H1 (cell line): ENCODE data around the gene EPHB1. TPM values are rescaled to one million over a fixed set of nuclear protein-coding genes. Genes with fewer than 3 reads are reported as not detected.

Experiments used
- CTCF ChIA-PET: fragments of 300-600 bp; sonication (Branson Sonifier 250); formaldehyde crosslinking; loops from one replicate; lab custom pipeline; 2021; ENCODE audit not compliant: partially characterized antibody; lab: Charles Lee
- POLR2A ChIA-PET: fragments of 300-600 bp; sonication (Branson Sonifier 250); formaldehyde crosslinking; loops from one replicate; lab custom pipeline; 2021; ENCODE audit warnings: inconsistent platforms; ENCODE audit not compliant: partially characterized antibody; lab: Charles Lee
- DNase-seq, 2 experiments: peaks; one replicate each; pipeline versions ENCODE4 v3.0.0 to v3.0.0-alpha.2; 2010 to 2022; ENCODE audit warnings: low spot score in 2 of 2, low read depth in 1 of 2, mixed read lengths in 1 of 2
- FAIRE-seq: peaks from 2 replicates; lab custom pipeline; 2011; peaks lifted over from hg19 to GRCh38; lab: Jason Lieb, UNC
- H2AFZ ChIP-seq: 2 replicates; pipeline ENCODE4 v1.8.1; 2012; ENCODE audit warnings: low read length, inconsistent platforms
- H2AK5ac ChIP-seq: 2 replicates; pipeline ENCODE4 v1.6.1; 2013; ENCODE audit warnings: low read depth, low read length
- H2BK120ac ChIP-seq: replicated peaks from 2 replicates; pipeline ENCODE3; 2013; ENCODE audit warnings: low read depth, low read length, inconsistent platforms
- H2BK12ac ChIP-seq: 2 replicates; pipeline ENCODE4 v1.6.1; 2013; ENCODE audit warnings: low read depth, low read length
- H2BK15ac ChIP-seq: 2 replicates; pipeline ENCODE4 v1.6.1; 2013; ENCODE audit warnings: low read length
- H2BK20ac ChIP-seq: 2 replicates; pipeline ENCODE4 v1.6.1; 2013; ENCODE audit warnings: low read length
- H2BK5ac ChIP-seq: 2 replicates; pipeline ENCODE4 v1.6.1; 2013; ENCODE audit warnings: low read depth, low read length
- H3K14ac ChIP-seq: 2 replicates; pipeline ENCODE4 v1.6.1; 2013; ENCODE audit warnings: inconsistent platforms; ENCODE audit not compliant: insufficient read length
- H3K18ac ChIP-seq: 2 replicates; pipeline ENCODE4 v1.6.1; 2013; ENCODE audit warnings: low read length; ENCODE audit errors: extremely low read depth
- H3K23ac ChIP-seq: 2 replicates; pipeline ENCODE4 v1.6.1; 2013; ENCODE audit warnings: inconsistent platforms; ENCODE audit not compliant: insufficient read length
- H3K23me2 ChIP-seq: 2 replicates; pipeline ENCODE4 v1.6.1; 2013; ENCODE audit warnings: low read depth, low read length
- H3K27ac ChIP-seq: 2 replicates; pipeline ENCODE4 v1.6.1; 2011; ENCODE audit warnings: low read depth, low read length, inconsistent platforms
- H3K27me3 ChIP-seq, 4 experiments: replicated peaks in 1 of 4; 1 replicate in 1 of 4; 2 replicates in 3 of 4; pipeline versions ENCODE4 v1.6.1 to v1.8.1; 2011 to 2013; ENCODE audit warnings: low read length in 3 of 4, mild to moderate bottlenecking in 3 of 4, inconsistent platforms in 2 of 4, mixed read lengths in 2 of 4, moderate library complexity in 1 of 4; ENCODE audit not compliant: control insufficient read depth in 3 of 4, insufficient read depth in 3 of 4; ENCODE audit errors: extremely low read depth in 1 of 4
- H3K36me3 ChIP-seq, 4 experiments: 2 replicates each; pipeline versions ENCODE4 v1.6.1 to v1.8.1; 2011 to 2013; ENCODE audit warnings: mild to moderate bottlenecking in 4 of 4, low read length in 3 of 4, moderate library complexity in 2 of 4, control low read depth in 1 of 4, inconsistent platforms in 1 of 4; ENCODE audit not compliant: insufficient read depth in 4 of 4, control insufficient read depth in 2 of 4
- H3K4ac ChIP-seq: replicated peaks from 2 replicates; pipeline ENCODE3; 2013; ENCODE audit warnings: low read length, low read depth, mixed read lengths, inconsistent platforms; ENCODE audit not compliant: insufficient read length
- H3K4me1 ChIP-seq, 4 experiments: replicated peaks in 1 of 4; 1 replicate in 1 of 4; 2 replicates in 3 of 4; pipeline versions ENCODE4 v1.6.1 to v1.8.1; 2011 to 2013; ENCODE audit warnings: low read length in 3 of 4, inconsistent platforms in 2 of 4, mixed read lengths in 1 of 4; ENCODE audit not compliant: insufficient read depth in 4 of 4, control insufficient read depth in 3 of 4
- H3K4me2 ChIP-seq, 2 experiments: 2 replicates each; pipeline versions ENCODE4 v1.6.1 to v1.8.1; 2011 to 2013; ENCODE audit warnings: low read depth in 2 of 2, low read length in 2 of 2, control low read depth in 1 of 2, inconsistent platforms in 1 of 2, mild to moderate bottlenecking in 1 of 2; ENCODE audit not compliant: insufficient read depth in 1 of 2
- H3K4me3 ChIP-seq, 4 experiments: fragments of 200-600, 300-600 bp in 1 of 4; sonication (generic), shearing (Covaris generic), sonication (Bioruptor Twin) in 1 of 4; 2 replicates each; pipeline versions ENCODE4 v1.5.1 to v1.8.1; 2011 to 2016; ENCODE audit warnings: low read length in 4 of 4, low read depth in 3 of 4, control low read depth in 2 of 4, inconsistent platforms in 2 of 4, mild to moderate bottlenecking in 2 of 4, mixed read lengths in 1 of 4, moderate library complexity in 1 of 4; ENCODE audit not compliant: insufficient read depth in 2 of 4; ENCODE audit errors: extremely low read depth in 1 of 4
- H3K56ac ChIP-seq: replicated peaks from 2 replicates; pipeline ENCODE3; 2013; ENCODE audit warnings: low read depth, mild to moderate bottlenecking, mixed read lengths, low read length, inconsistent platforms; ENCODE audit not compliant: insufficient read length
- H3K79me1 ChIP-seq: 2 replicates; pipeline ENCODE4 v1.6.1; 2013; ENCODE audit warnings: low read depth, low read length, control low read depth
- H3K79me2 ChIP-seq, 2 experiments: 2 replicates each; pipeline versions ENCODE4 v1.6.1 to v1.8.1; 2012 to 2013; ENCODE audit warnings: low read length in 2 of 2, mild to moderate bottlenecking in 2 of 2, inconsistent platforms in 1 of 2; ENCODE audit not compliant: insufficient read depth in 2 of 2, control insufficient read depth in 1 of 2
- H3K9ac ChIP-seq, 4 experiments: replicated peaks in 1 of 4; 1 replicate in 1 of 4; 2 replicates in 3 of 4; pipeline versions ENCODE4 v1.6.1 to v1.8.1; 2011 to 2013; ENCODE audit warnings: low read depth in 3 of 4, low read length in 3 of 4, control low read depth in 2 of 4, mild to moderate bottlenecking in 2 of 4, moderate library complexity in 2 of 4, inconsistent platforms in 1 of 4; ENCODE audit errors: extremely low read depth in 1 of 4
- H3K9me3 ChIP-seq, 2 experiments: 2 replicates each; pipeline versions ENCODE4 v1.6.1 to v1.8.1; 2012 to 2013; ENCODE audit warnings: mild to moderate bottlenecking in 2 of 2, moderate library complexity in 2 of 2, control low read depth in 1 of 2, inconsistent platforms in 1 of 2, low read depth in 1 of 2, low read length in 1 of 2, mixed read lengths in 1 of 2; ENCODE audit not compliant: insufficient read depth in 2 of 2
- H4K20me1 ChIP-seq, 2 experiments: replicated peaks in 1 of 2; 2 replicates each; pipeline versions ENCODE3 to v1.8.1; 2011 to 2013; ENCODE audit warnings: inconsistent platforms in 2 of 2, low read length in 2 of 2, mild to moderate bottlenecking in 1 of 2; ENCODE audit not compliant: insufficient read depth in 2 of 2, control insufficient read depth in 1 of 2
- H4K5ac ChIP-seq: 2 replicates; pipeline ENCODE4 v1.6.1; 2013; ENCODE audit warnings: low read length, low read depth, mixed read lengths, inconsistent platforms; ENCODE audit not compliant: insufficient read length
- H4K8ac ChIP-seq: 2 replicates; pipeline ENCODE4 v1.8.0; 2013; ENCODE audit warnings: mild to moderate bottlenecking, moderate library complexity, low read length, inconsistent platforms; ENCODE audit not compliant: insufficient read depth; ENCODE audit errors: extremely low read depth
- H4K91ac ChIP-seq: replicated peaks from 2 replicates; pipeline ENCODE3; 2013; ENCODE audit warnings: low read length, mixed read lengths, inconsistent platforms; ENCODE audit not compliant: insufficient read length
- CEBPB ChIP-seq: IDR thresholded peaks from 2 replicates; pipeline ENCODE4 v1.6.1; 2012; ENCODE audit warnings: low read depth, low read length
- CREB1 ChIP-seq: IDR thresholded peaks from 2 replicates; pipeline ENCODE4 v1.6.1; 2012; ENCODE audit warnings: inconsistent platforms
- EGR1 ChIP-seq: IDR thresholded peaks from 2 replicates; pipeline ENCODE4 v1.6.1; 2011; ENCODE audit warnings: low read depth, low read length, borderline replicate concordance
- JUN ChIP-seq: IDR thresholded peaks from 2 replicates; pipeline ENCODE4 v1.6.1; 2011; ENCODE audit warnings: low read depth, mild to moderate bottlenecking, improper control_type of control experiment, low read length
- MAFK ChIP-seq: IDR thresholded peaks from 2 replicates; pipeline ENCODE4 v1.6.1; 2012; ENCODE audit warnings: low read depth, mild to moderate bottlenecking, improper control_type of control experiment, low read length
- NANOG ChIP-seq: IDR thresholded peaks from 2 replicates; pipeline ENCODE4 v1.6.1; 2011; ENCODE audit warnings: low read length, low read depth, mild to moderate bottlenecking, inconsistent platforms; ENCODE audit not compliant: insufficient read depth, poor library complexity, severe bottlenecking
- POLR2AphosphoS5 ChIP-seq: IDR thresholded peaks from 2 replicates; pipeline ENCODE4 v1.6.1; 2011; ENCODE audit warnings: low read depth, low read length
- SAP30 ChIP-seq: fragments of 300-600 bp; sonication (generic); IDR thresholded peaks from 2 replicates; pipeline ENCODE4 v1.7.1; 2012; ENCODE audit warnings: low read length, moderate library complexity, mild to moderate bottlenecking, inconsistent platforms; ENCODE audit not compliant: insufficient read depth, insufficient replicate concordance
- SUZ12 ChIP-seq: fragments of 200-600 bp; sonication (generic); IDR thresholded peaks from 2 replicates; pipeline ENCODE4 v1.6.1; 2012; ENCODE audit warnings: mild to moderate bottlenecking, inconsistent platforms, low read length, moderate library complexity, mixed read lengths
- TAF1 ChIP-seq: IDR thresholded peaks from 2 replicates; pipeline ENCODE4 v1.6.1; 2011; ENCODE audit warnings: mild to moderate bottlenecking, low read depth, low read length
- TCF12 ChIP-seq: IDR thresholded peaks from 2 replicates; pipeline ENCODE4 v1.6.1; 2011; ENCODE audit warnings: low read depth, mild to moderate bottlenecking, low read length
- TEAD4 ChIP-seq: IDR thresholded peaks from 2 replicates; pipeline ENCODE4 v1.6.1; 2012; ENCODE audit warnings: low read depth, low read length, inconsistent platforms, mixed read lengths
- WGBS, 2 experiments: shearing (Covaris generic) in 1 of 2; methylation state at CpG; one replicate each; pipeline versions ENCODE4 v1.1.6 to v1.1.7; 2013 to 2015; ENCODE audit warnings: low lambda C conversion rate in 2 of 2, mixed read lengths in 2 of 2, inconsistent platforms in 1 of 2, low coverage in 1 of 2, missing lambda C conversion rate in 1 of 2; ENCODE audit not compliant: insufficient replicate concordance in 2 of 2, insufficient coverage in 1 of 2, insufficient read length in 1 of 2; ENCODE audit errors: extremely low coverage in 1 of 2, missing lambda C conversion rate in 1 of 2; 5-methylcytosine and 5-hydroxymethylcytosine counted together
- polyA plus RNA-seq, 7 experiments: library from polyadenylated mRNA; depleted of rRNA in 3 of 7; stranded (reverse) in 5 of 7; unstranded in 2 of 7; fragments of >200 nt in 5 of 7; fragments of 200-250 nt in 2 of 7; gene quantifications; 1 replicate in 5 of 7; 2 replicates in 1 of 7; 4 replicates in 1 of 7; pipeline versions ENCODE4 v1.2.1 to v1.2.3, GENCODE V29; 2011 to 2013; ENCODE audit warnings: missing spikeins in 2 of 7, mixed read lengths in 2 of 7
- total RNA-seq: library from RNA; stranded (reverse); fragmentation: NEBNext Ultra II Directional; extraction: Animal tissue kit (Norgen Biotek cat#: 25700); gene quantifications from 2 replicates; pipeline ENCODE4 v1.2.1, GENCODE V29; 2021
- TF ChIP-seq, protein P1 (sequence below): IDR thresholded peaks from 2 replicates; pipeline ENCODE4 v1.6.1; 2012; ENCODE audit warnings: inconsistent platforms

EPHB1 gene
- total and polyA plus RNA-seq, 2 of the 8 experiments (the other 6 are each of a cell fraction or from before 2014, with no cell fraction given) = 3.5 to 5.9 TPM

DNA sequence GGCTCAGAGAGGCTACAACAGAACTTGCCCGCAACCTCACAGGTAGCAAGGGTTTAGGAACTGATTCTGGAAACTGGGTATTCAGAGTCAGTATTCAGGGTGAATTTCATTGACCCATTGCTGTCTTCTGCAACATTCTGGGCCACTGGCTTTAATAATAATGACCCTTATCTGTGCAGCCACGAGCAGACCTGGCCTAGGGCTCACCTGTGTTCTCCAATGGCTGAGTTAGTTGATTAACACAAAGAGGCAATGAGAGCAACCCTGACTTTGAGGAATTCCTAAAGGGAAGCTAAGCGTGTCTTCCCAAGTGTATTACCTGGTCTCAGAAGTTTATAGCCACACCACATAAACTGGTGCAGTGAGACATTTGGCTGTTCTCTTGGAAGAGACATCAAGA lies 289.9 kb downstream of the EPHB1 start:
- Histone ChIP-seq H3K4me1 (peaks cover 0 to 2% (median 0%) of the 10 kb centered on the region in 4 experiments; a peak in 2 of 7 replicates), H2BK15ac (no peak overlapping the region), H3K36me3 (no peaks in the 10 kb centered on the region), H2AK5ac (no peak overlapping the region), H3K27ac (no peak overlapping the region), H3K9me3 (no peaks in the 10 kb centered on the region), H3K9ac (no peak overlapping the region), H3K56ac (no peak overlapping the region), H3K27me3 (no peaks in the 10 kb centered on the region), H4K91ac (no peak overlapping the region), H3K4me3 (no peak overlapping the region), H3K14ac (no peak overlapping the region), H3K23ac (no peak overlapping the region), H2AFZ (no peak overlapping the region), H2BK12ac (no peak overlapping the region), H3K4me2 (no peak overlapping the region), H2BK5ac (no peak overlapping the region), H4K5ac (no peak overlapping the region), H4K20me1 (no peaks in the 10 kb centered on the region), H3K18ac (no peak overlapping the region), H4K8ac (no peak overlapping the region), H3K79me2 (no peaks in the 10 kb centered on the region), H3K79me1 (no peaks in the 10 kb centered on the region), H2BK20ac (no peak overlapping the region), H3K4ac (no peak overlapping the region), H3K23me2 (no peaks in the 10 kb centered on the region), H2BK120ac (no peak overlapping the region)
- WGBS, 2 experiments = 81% methylated on average over 3 of the region's 3 CpGs; no CpG with 5 or more reads in 1 of the 2 experiments
- TF ChIP-seq TCF12 = no peak
- no peak for TF ChIP-seq CEBPB
- no peak for TF ChIP-seq SAP30
- TF ChIP-seq EGR1 = no peak
- no peak for TF ChIP-seq TEAD4
- TF ChIP-seq SUZ12 = no peak
- no peak for TF ChIP-seq NANOG
- TF ChIP-seq MAFK = no peak
- TF ChIP-seq, protein P1, sequence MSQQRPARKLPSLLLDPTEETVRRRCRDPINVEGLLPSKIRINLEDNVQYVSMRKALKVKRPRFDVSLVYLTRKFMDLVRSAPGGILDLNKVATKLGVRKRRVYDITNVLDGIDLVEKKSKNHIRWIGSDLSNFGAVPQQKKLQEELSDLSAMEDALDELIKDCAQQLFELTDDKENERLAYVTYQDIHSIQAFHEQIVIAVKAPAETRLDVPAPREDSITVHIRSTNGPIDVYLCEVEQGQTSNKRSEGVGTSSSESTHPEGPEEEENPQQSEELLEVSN = no peak
- TF ChIP-seq JUN = no peak
- no peak for TF ChIP-seq TAF1
- TF ChIP-seq CREB1 = no peak
- TF ChIP-seq POLR2AphosphoS5 = no peak
- DNase-seq (no peak), FAIRE-seq (no peak)
- CTCF ChIA-PET = interaction anchor here (1.0 to 2.6 kb wide), 4 partner anchors 9 to 284 kb away, joined by 3 to 9 read pairs (median 4); no protein-coding TSS in a partner anchor
- POLR2A ChIA-PET = no interaction called here
